Activated naive CD4-positive, alpha-beta T cell treated with anti-CD3 and anti-CD28 coated beads, Interleukin-2, amount 10 ng/mL, durations not matched to agents 7 days and 5 days (primary cell): Measurements from ENCODE around the gene SEC61A1.

Experiments
- CTCF ChIA-PET: fragments of 350-600 bp; sonication (Branson Sonifier 250); formaldehyde crosslinking; loops from one replicate; lab custom pipeline; 2021; ENCODE audit warnings: antibody characterized with exemption; lab: Charles Lee
- DNase-seq: peaks from one replicate; pipeline ENCODE4 v3.0.0-alpha.2; 2020
- H3K27ac Mint-ChIP-seq: one replicate; pipeline ENCODE4 v1.8.0; 2021; ENCODE audit warnings: mild to moderate bottlenecking, moderate library complexity, mixed read lengths
- H3K27me3 Mint-ChIP-seq: one replicate; pipeline ENCODE4 v1.8.0; 2021; ENCODE audit warnings: mild to moderate bottlenecking, mixed read lengths
- H3K36me3 Mint-ChIP-seq: one replicate; pipeline ENCODE4 v1.8.0; 2021; ENCODE audit warnings: mixed read lengths
- H3K4me1 Mint-ChIP-seq: one replicate; pipeline ENCODE4 v1.8.0; 2021; ENCODE audit warnings: mixed read lengths
- H3K4me3 Mint-ChIP-seq: one replicate; pipeline ENCODE4 v1.8.0; 2021; ENCODE audit warnings: mild to moderate bottlenecking, moderate library complexity, mixed read lengths
- H3K9me3 Mint-ChIP-seq: one replicate; pipeline ENCODE4 v1.8.0; 2021; ENCODE audit warnings: mixed read lengths

The SEC61A1 gene

DNA sequence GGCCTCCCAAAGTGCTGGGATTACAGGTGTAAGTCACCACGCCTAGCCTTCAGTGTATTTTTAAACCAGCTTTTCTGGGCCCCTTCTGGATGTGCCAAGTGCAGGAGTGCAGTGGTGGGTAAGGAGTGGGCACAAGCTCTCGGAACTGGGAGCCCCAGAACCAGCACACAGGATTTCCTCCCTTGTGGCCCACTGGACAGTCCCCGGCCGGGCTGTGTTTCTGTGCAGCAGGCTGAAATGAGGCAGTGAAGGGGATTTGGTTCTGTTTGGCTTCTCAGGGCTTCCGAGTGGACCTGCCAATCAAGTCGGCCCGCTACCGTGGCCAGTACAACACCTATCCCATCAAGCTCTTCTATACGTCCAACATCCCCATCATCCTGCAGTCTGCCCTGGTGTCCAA, 14.4 kb downstream of the SEC61A1 start:
- no peaks in the 10 kb centered on the region for H3K27me3 Mint-ChIP-seq
- H3K4me3 Mint-ChIP-seq: no peak overlapping the region
- H3K9me3 Mint-ChIP-seq: no peaks in the 10 kb centered on the region
- DNase-seq: no peak
- peaks cover 73% of the 10 kb centered on the region for H3K36me3 Mint-ChIP-seq
- H3K27ac Mint-ChIP-seq: no peak overlapping the region
- H3K4me1 Mint-ChIP-seq: peaks cover 4% of the 10 kb centered on the region
- CTCF ChIA-PET: interaction anchor here (1.2 to 3.6 kb wide), 3 partner anchors 10 to 67 kb away, joined by 3 to 17 read pairs (median 6); no protein-coding TSS in a partner anchor

DNA sequence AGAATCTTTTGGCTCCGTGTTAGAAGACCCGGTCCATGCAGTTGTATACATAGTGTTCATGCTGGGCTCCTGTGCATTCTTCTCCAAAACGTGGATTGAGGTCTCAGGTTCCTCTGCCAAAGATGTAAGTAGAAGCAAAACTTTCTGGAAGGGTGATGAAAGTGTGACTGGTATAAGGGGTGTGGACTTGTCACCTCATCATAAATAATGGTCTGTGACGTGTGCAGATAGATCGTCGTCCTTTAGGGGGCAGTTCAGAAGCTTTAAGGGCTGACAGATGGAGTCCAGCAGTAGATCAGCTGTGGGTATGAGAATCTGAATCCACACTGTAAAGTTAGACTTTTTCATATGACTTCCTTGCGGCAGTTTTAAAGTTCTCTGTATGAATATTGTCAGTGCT, 15.3 kb downstream of the SEC61A1 start:
- Mint-ChIP-seq H3K9me3 (no peaks in the 10 kb centered on the region), H3K36me3 (peaks cover 64% of the 10 kb centered on the region), H3K27me3 (no peaks in the 10 kb centered on the region), H3K27ac (no peak overlapping the region), H3K4me1 (no peaks in the 10 kb centered on the region), H3K4me3 (no peak overlapping the region)
- no peak for DNase-seq
- CTCF ChIA-PET: interaction anchor here (0.8 to 3.6 kb wide), 4 partner anchors 9 to 66 kb away, joined by 3 to 17 read pairs (median 4); no protein-coding TSS in a partner anchor

DNA sequence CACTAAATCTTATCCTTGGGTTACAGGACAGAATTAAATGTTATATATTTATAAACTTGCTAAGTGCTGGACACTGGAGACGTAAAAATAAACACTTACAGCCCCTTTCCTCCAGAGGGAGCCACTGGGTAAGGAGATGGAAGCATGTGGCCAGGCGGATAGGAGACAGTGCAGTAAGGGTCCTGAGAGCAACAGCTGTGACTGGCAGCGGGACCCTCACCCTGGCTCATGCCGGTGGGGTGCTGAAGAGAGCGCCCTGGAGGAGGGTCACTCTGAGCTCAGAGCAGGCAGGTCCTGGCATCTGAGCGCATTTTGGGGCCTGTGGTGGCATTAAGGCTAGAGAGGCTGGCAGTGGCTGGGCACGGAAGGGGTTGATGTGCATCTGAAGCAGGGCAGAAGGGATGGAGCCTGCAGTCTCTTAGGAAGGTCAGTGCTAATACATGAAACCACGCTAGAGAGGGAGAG, 16.0 kb downstream of the SEC61A1 start:
- H3K27me3 Mint-ChIP-seq: no peaks in the 10 kb centered on the region
- H3K9me3 Mint-ChIP-seq: no peaks in the 10 kb centered on the region
- peak; percentile 43 for DNase-seq
- CTCF ChIA-PET: interaction anchor here (0.6 to 3.6 kb wide), 8 partner anchors 9 to 65 kb away, joined by 3 to 17 read pairs (median 4); no protein-coding TSS in a partner anchor
- H3K36me3 Mint-ChIP-seq: peaks cover 59% of the 10 kb centered on the region
- H3K27ac Mint-ChIP-seq: no peak overlapping the region
- H3K4me1 Mint-ChIP-seq: no peaks in the 10 kb centered on the region
- no peak overlapping the region for H3K4me3 Mint-ChIP-seq

DNA sequence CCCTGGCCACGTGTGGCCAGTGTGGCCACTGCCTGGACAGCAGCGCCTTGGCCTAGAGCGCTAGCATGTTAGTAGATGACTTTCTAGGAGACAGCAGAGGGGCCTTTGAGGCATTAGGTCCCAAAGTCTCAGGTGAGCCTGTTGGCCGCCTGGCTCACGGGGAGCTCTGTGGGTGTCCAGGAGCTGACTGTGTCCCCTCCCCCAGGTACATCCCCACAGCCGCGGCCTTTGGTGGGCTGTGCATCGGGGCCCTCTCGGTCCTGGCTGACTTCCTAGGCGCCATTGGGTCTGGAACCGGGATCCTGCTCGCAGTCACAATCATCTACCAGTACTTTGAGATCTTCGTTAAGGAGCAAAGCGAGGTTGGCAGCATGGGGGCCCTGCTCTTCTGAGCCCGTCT, 17.0 kb downstream of the SEC61A1 start:
- no peak for DNase-seq
- no peaks in the 10 kb centered on the region for H3K4me1 Mint-ChIP-seq
- H3K36me3 Mint-ChIP-seq: peaks cover 53% of the 10 kb centered on the region
- H3K4me3 Mint-ChIP-seq: no peak overlapping the region
- no peaks in the 10 kb centered on the region for H3K27me3 Mint-ChIP-seq
- CTCF ChIA-PET: interaction anchor here (1.0 to 3.6 kb wide), 3 partner anchors 8 to 64 kb away, joined by 3 to 17 read pairs (median 6); no protein-coding TSS in a partner anchor
- H3K9me3 Mint-ChIP-seq: no peaks in the 10 kb centered on the region
- H3K27ac Mint-ChIP-seq: no peak overlapping the region

DNA sequence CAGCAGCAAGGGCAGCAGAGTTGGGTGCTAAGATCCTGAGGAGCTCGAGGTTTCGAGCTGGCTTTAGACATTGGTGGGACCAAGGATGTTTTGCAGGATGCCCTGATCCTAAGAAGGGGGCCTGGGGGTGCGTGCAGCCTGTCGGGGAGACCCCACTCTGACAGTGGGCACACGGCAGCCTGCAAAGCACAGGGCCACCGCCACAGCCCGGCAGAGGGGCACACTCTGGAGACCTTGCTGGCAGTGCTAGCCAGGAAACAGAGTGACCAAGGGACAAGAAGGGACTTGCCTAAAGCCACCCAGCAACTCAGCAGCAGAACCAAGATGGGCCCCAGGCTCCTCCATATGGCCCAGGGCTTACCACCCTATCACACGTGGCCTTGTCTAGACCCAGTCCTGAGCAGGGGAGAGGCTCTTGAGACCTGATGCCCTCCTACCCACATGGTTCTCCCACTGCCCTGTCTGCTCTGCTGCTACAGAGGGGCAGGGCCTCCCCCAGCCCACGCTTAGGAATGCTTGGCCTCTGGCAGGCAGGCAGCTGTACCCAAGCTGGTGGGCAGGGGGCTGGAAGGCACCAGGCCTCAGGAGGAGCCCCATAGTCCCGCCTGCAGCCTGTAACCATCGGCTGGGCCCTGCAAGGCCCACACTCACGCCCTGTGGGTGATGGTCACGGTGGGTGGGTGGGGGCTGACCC, 18.8 kb downstream of the SEC61A1 start:
- Mint-ChIP-seq H3K9me3 (no peaks in the 10 kb centered on the region), H3K27me3 (peaks cover 6% of the 10 kb centered on the region), H3K36me3 (peaks cover 42% of the 10 kb centered on the region), H3K4me3 (no peak overlapping the region), H3K27ac (no peak overlapping the region), H3K4me1 (peaks cover 9% of the 10 kb centered on the region)
- DNase-seq: no peak
- CTCF ChIA-PET: interaction anchor here (1.0 kb wide), 1 partner anchor 251 kb away, joined by 3 read pairs; no protein-coding TSS in a partner anchor

DNA sequence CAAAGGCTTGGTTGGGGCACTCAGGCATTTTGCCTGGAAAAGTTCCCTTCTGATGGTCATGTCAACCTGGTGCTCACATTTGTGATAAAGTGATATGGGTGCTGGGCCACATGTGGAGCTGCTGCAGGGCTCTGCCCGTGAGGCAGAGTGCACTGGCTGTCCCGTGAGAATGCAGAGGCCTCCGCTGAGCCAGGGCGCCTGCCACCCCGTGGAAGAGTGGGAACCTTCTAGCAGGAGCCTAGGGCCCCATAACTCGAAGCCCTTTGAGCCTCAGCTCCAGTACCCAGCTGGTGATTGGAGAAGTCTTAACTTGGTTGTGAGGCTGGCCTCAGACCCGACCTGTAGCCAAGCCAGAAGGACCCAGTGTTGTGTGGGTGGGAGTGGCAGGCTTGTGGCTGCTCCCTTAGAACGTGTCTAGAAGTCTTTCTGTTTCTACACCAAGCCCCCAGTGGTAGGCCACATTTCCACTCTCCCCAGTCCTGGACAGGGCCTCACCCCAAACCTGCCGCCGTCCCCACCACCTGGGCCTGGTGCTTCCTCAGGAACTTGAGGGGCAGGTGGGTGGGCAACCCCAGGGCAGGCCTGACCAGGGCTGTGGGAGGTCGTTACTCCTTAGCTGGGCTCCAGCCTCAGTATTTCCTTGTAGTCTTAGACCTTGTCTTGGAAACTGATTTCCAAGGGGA, 19.7 kb downstream of the SEC61A1 start:
- peaks cover 16% of the 10 kb centered on the region for H3K4me1 Mint-ChIP-seq
- no peak overlapping the region for H3K27ac Mint-ChIP-seq
- no peak for DNase-seq
- no peaks in the 10 kb centered on the region for H3K9me3 Mint-ChIP-seq
- peaks cover 14% of the 10 kb centered on the region for H3K27me3 Mint-ChIP-seq
- CTCF ChIA-PET: no interaction called here
- no peak overlapping the region for H3K4me3 Mint-ChIP-seq
- peaks cover 33% of the 10 kb centered on the region for H3K36me3 Mint-ChIP-seq

DNA sequence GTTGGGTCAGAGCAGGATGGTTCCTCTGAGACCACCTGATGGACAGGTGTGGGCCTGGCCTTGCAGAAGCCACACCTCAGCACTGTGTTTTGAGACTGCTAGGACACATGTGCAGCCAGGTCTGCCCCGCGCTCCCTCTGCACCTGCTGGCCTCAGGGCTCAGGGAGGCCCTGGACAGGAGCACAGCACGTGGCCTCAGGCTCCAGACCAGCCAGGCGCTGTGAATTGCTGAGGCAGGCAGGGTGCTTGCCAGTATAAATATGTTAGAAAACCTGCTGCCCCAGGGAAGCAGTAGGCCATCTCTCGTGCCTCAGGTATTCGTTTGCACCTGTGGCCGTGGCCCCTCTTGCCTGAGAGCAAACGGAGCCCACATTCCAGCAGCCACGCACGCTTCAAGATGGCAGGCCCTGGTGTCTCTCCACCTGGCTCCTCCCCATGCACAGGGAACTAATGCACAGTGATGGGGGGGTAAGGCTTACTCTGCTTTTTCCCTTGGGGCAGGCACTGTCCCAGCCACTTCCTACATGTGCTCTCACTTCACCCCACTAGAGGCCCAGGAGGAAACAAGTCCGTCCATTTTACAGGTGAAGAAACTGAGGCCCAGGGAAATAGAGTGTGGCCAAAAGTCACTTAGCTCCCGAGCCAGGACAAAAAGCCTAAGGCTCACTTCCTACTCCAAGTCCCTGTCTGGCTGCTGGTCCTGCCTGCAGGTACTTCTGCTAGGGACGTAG, 20.4 kb downstream of the SEC61A1 start:
- peaks cover 26% of the 10 kb centered on the region for H3K36me3 Mint-ChIP-seq
- DNase-seq: no peak
- peaks cover 21% of the 10 kb centered on the region for H3K27me3 Mint-ChIP-seq
- peaks cover 16% of the 10 kb centered on the region for H3K4me1 Mint-ChIP-seq
- H3K4me3 Mint-ChIP-seq: no peak overlapping the region
- no peak overlapping the region for H3K27ac Mint-ChIP-seq
- no peaks in the 10 kb centered on the region for H3K9me3 Mint-ChIP-seq
- CTCF ChIA-PET: no interaction called here

DNA sequence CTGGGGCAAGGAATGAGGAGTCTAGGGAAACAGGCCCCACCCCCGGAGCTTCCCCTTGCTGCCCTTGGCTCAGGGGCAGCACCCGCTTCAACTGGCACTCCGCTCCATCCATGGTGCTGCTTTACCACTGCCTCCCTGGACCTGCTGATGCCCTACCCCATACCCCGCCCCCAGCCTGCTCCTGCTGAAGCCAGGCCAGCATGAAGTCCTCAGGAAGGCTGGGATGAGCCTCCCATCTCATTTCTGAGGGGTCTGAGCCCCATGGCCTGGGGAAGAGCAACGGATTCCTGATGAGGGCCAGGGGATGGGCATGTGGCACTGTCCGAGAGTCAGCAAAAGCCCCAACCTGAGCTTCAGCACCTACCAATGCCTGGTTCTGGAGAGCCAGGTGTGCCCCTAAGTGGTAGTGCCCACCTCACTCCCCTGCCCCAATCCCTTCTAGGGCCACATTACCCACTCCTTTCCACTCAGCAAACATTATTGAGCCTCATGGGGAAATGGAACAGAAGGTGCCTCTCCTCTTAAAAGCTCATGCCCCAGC, 21.0 kb downstream of the SEC61A1 start:
- peaks cover 16% of the 10 kb centered on the region for H3K4me1 Mint-ChIP-seq
- no peak overlapping the region for H3K4me3 Mint-ChIP-seq
- CTCF ChIA-PET: interaction anchor here (0.6 to 1.3 kb wide), 4 partner anchors 18 to 1159 kb away, joined by 3 to 17 read pairs (median 3); no protein-coding TSS in a partner anchor
- H3K27ac Mint-ChIP-seq: no peak overlapping the region
- H3K36me3 Mint-ChIP-seq: peaks cover 22% of the 10 kb centered on the region
- no peaks in the 10 kb centered on the region for H3K9me3 Mint-ChIP-seq
- DNase-seq: no peak
- H3K27me3 Mint-ChIP-seq: peaks cover 25% of the 10 kb centered on the region

DNA sequence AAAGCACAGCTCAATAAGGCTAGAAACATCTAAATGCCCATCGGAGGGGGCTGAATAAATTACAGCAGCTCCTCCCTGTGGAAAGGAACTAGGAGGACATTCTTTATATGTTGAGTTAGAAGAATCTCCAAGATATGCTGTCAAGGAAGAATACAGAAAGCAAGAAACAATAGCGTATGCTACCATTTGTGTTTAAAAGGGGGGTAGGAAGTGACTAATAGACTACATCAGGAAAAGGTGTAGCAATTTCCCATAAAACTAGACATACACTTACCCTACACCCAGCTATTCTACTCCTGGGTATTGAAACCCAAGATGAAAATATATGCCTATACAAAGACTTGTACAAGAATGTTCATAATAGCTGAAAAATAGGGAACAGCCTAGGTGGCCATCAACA, 21.6 kb downstream of the SEC61A1 start:
- Mint-ChIP-seq H3K36me3 (peaks cover 16% of the 10 kb centered on the region), H3K27me3 (peaks cover 25% of the 10 kb centered on the region), H3K9me3 (no peaks in the 10 kb centered on the region), H3K4me3 (no peak overlapping the region), H3K27ac (no peak overlapping the region), H3K4me1 (peaks cover 16% of the 10 kb centered on the region)
- no peak for DNase-seq
- CTCF ChIA-PET: interaction anchor here (0.6 to 1.3 kb wide), 4 partner anchors 18 to 1159 kb away, joined by 3 to 17 read pairs (median 3); no protein-coding TSS in a partner anchor

DNA sequence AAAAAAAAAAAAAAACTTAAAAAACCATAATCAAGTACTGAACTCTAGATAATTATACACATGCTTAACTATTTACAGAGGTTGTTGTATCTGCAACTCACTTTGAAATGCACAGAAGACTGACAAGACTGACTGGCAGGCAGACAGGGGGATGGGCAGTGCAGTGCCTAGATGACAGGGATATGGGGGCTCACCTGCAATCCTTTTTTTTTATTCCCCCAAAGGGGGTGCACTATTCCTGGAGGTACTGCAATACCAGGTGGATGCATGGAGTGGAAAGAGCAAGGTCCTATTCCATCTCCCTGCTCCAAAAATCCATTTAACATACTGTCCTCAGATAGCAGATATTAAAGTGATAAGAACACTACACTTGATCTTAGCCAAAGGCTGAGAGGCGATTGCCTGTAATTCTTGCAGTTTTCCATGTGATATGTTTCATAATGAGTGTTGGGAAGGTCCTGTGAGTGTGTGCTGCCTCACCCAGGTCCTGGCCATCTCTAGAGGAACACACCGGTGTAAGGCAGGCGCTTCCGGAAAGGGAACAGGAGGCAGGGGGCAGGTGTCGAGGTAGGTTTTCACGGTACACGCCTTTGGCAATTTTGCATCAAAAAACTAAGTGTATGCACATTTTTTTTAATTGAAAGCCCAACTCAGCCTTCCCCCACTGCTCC, 22.7 kb downstream of the SEC61A1 start:
- H3K4me1 Mint-ChIP-seq: peaks cover 16% of the 10 kb centered on the region
- no peak overlapping the region for H3K4me3 Mint-ChIP-seq
- DNase-seq: no peak
- no peaks in the 10 kb centered on the region for H3K9me3 Mint-ChIP-seq
- peak overlapping the region; percentile 64 for H3K27ac Mint-ChIP-seq
- peaks cover 17% of the 10 kb centered on the region for H3K36me3 Mint-ChIP-seq
- peaks cover 25% of the 10 kb centered on the region for H3K27me3 Mint-ChIP-seq
- CTCF ChIA-PET: interaction anchor here (2.1 kb wide), 1 partner anchor 59 kb away, joined by 15 read pairs; no protein-coding TSS in a partner anchor

DNA sequence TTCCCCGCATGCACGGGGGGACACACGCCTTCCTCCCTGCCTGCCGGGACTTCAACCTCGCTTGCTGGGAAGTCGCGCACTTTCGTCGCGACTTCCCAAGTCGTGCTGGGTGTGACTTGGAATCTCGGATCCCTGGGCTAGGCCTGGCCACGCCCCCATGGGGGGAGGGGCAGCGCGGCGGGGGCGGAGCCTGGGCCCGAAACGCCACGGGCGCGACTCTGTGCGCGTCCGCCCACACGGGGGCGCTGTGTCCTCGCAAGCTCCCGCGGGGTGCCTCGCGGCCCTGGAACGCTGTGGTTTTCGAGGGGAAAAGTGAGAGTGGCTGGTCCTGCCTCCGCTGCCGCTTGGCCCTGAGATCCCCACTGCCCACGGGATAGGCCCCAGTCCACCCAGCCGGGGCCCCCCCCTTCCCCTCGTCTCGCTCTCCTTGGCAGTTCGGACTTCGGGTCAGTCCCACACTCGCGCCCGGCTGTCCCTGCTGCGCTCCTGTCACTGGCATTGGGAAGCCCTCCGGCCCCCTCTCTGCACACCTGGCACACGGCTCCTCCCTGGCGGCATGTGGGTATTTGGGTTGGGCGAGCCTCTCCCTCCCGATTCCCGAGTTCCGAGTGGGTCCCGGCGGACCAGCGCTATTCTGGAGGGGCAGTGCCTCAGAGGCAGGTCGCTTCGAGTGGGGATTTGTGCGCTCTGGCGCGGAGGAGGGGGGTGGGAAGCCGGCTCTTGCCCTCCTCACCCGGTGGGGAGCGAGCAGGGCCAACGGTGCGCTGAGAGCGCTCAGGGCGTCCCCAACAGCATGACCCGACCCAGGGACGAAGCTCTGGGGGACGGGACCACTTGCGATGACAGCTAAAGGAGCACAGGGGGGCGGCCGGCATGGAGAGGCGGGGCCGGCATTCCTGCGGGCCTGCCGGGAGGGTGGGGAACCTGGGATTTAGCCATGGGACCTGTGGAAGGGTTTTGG, 23.6 kb downstream of the SEC61A1 start:
- Mint-ChIP-seq H3K27ac (peak overlapping the region; percentile 64), H3K27me3 (peaks cover 25% of the 10 kb centered on the region), H3K9me3 (no peaks in the 10 kb centered on the region), H3K4me1 (peaks cover 16% of the 10 kb centered on the region), H3K36me3 (peaks cover 13% of the 10 kb centered on the region), H3K4me3 (peak overlapping the region; percentile 47)
- CTCF ChIA-PET: interaction anchor here (0.7 to 2.1 kb wide), 3 partner anchors 9 to 58 kb away, joined by 3 to 15 read pairs (median 7); no protein-coding TSS in a partner anchor
- peak; percentile 87 for DNase-seq

DNA sequence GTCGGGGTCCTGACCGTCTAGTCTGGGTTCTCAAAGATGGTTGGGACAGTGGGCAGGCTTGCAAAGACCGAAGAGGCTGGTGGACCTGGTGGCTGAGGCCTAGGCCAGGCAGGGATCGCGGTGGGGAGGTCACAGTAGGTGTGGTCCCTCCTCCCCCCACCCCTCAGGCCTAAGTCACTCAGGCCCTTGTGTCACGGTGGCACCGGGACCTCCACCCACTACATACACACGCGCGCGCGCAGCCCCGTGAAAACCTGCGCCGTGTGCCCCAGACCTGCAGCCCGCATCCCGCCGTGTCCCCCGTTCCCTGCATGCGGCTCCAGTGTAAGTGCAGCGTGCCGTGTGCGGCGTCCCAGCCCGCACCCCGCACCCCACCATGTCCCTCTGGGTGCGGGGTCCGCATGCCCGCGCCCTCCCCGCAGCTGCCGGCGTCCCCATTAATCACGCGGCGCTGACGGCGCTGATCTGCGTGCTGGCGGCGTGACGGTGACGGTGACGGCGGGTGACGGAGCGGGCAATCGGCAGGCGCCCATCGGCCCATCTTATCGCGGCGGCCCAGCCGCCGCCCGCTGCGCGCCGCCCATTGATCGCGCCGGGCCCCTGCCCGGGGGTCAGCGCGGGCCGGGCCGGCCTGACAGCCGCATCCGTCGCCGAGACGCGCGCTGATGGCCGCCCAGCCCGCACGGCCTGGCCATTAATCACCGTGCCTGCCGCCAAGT, 24.4 kb downstream of the SEC61A1 start:
- peak; percentile 55 for DNase-seq
- Mint-ChIP-seq H3K27ac (no peak overlapping the region), H3K4me1 (peaks cover 16% of the 10 kb centered on the region), H3K27me3 (peaks cover 25% of the 10 kb centered on the region), H3K4me3 (peak overlapping the region; percentile 47), H3K9me3 (no peaks in the 10 kb centered on the region), H3K36me3 (peaks cover 13% of the 10 kb centered on the region)
- CTCF ChIA-PET: interaction anchor here (0.7 to 2.1 kb wide), 3 partner anchors 10 to 57 kb away, joined by 3 to 15 read pairs (median 7); no protein-coding TSS in a partner anchor
